Inflammatory macrophage (primary cell): ENCODE results near the gene TAS2R39.

ENCODE experiments used
- DNase-seq, 2 donors: peaks; one replicate each; pipeline ENCODE4 v3.0.0-alpha.2; 2020 to 2022

TAS2R39 gene

GRCh38 chr7:143216686-143217085, 33.5 kb downstream of the TAS2R39 start:
- peak in 1 of 2 donors; percentile 52 for DNase-seq

GRCh38 chr7:143217806-143218205, 34.6 kb downstream of the TAS2R39 start:
- DNase-seq, result no peak

GRCh38 chr7:143221286-143221685, 38.1 kb downstream of the TAS2R39 start:
- DNase-seq, result no peak

GRCh38 chr7:143221737-143222136, 38.5 kb downstream of the TAS2R39 start, which contains the start of gene TAS2R40:
Gene TAS2R40 (plus strand): TSS chr7:143222037. CDS start chr7:143222079, 42 bp downstream.
- DNase-seq, result no peak

- peak; percentile 88 to 90 for DNase-seq
These were observed 39.6 kb downstream of the TAS2R39 start for GRCh38 chr7:143222782-143223181.

- DNase-seq, result no peak
These were observed 40.6 kb downstream of the TAS2R39 start for GRCh38 chr7:143223784-143224183.

GRCh38 chr7:143225047-143225446, 41.8 kb downstream of the TAS2R39 start:
- no peak for DNase-seq

- no peak for DNase-seq
These were observed 44.6 kb downstream of the TAS2R39 start for GRCh38 chr7:143227806-143228205.

- no peak for DNase-seq
These were observed 46.0 kb downstream of the TAS2R39 start for GRCh38 chr7:143229054-143229790.

- no peak for DNase-seq
These were observed 47.6 kb downstream of the TAS2R39 start for GRCh38 chr7:143230602-143231457.
